ENCODE data around the gene VPS51. TPM values are rescaled to one million over a fixed set of nuclear protein-coding genes. Genes with fewer than 3 reads are reported as not detected.

VPS51 gene
- total and polyA plus RNA-seq, 2 of the 13 experiments (the other 11 are each of a cell fraction or from before 2014, with no cell fraction given): 76.3 to 90.6 TPM

GRCh38 chr11:65083834-65084597 is 12.0 kb upstream of the VPS51 start, which contains the start of the genes CDCA5 and ZFPL1 (continued):
- TF ChIP-seq, protein P1, sequence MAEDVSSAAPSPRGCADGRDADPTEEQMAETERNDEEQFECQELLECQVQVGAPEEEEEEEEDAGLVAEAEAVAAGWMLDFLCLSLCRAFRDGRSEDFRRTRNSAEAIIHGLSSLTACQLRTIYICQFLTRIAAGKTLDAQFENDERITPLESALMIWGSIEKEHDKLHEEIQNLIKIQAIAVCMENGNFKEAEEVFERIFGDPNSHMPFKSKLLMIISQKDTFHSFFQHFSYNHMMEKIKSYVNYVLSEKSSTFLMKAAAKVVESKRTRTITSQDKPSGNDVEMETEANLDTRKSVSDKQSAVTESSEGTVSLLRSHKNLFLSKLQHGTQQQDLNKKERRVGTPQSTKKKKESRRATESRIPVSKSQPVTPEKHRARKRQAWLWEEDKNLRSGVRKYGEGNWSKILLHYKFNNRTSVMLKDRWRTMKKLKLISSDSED (CRISPR knock-in tag; IDR thresholded peaks at IDR 0.05): no peak
- TF ChIP-seq ZNF33A (CRISPR knock-in tag; IDR thresholded peaks at IDR 0.05; ENCODE audit: borderline replicate concordance): no peak
- TF ChIP-seq THAP9 (CRISPR knock-in tag; IDR thresholded peaks at IDR 0.05; ENCODE audit: borderline replicate concordance): peak; percentile 99
- peak; percentile 86 for TF ChIP-seq ELF3 (CRISPR knock-in tag; IDR thresholded peaks at IDR 0.05)
- TF ChIP-seq ZNF274 (CRISPR knock-in tag; IDR thresholded peaks at IDR 0.05): 0 out of 2 replicates have a peak, but pooled peaks have one; percentile 47
- TF ChIP-seq ZNF703 (CRISPR knock-in tag; IDR thresholded peaks at IDR 0.05; ENCODE audit: borderline replicate concordance): no peak
- peak; percentile 90; the same call in 1 of the 2 replicates for TF ChIP-seq ZFP91 (CRISPR knock-in tag; IDR thresholded peaks at IDR 0.05; ENCODE audit: borderline replicate concordance)
- TF ChIP-seq, protein P2, sequence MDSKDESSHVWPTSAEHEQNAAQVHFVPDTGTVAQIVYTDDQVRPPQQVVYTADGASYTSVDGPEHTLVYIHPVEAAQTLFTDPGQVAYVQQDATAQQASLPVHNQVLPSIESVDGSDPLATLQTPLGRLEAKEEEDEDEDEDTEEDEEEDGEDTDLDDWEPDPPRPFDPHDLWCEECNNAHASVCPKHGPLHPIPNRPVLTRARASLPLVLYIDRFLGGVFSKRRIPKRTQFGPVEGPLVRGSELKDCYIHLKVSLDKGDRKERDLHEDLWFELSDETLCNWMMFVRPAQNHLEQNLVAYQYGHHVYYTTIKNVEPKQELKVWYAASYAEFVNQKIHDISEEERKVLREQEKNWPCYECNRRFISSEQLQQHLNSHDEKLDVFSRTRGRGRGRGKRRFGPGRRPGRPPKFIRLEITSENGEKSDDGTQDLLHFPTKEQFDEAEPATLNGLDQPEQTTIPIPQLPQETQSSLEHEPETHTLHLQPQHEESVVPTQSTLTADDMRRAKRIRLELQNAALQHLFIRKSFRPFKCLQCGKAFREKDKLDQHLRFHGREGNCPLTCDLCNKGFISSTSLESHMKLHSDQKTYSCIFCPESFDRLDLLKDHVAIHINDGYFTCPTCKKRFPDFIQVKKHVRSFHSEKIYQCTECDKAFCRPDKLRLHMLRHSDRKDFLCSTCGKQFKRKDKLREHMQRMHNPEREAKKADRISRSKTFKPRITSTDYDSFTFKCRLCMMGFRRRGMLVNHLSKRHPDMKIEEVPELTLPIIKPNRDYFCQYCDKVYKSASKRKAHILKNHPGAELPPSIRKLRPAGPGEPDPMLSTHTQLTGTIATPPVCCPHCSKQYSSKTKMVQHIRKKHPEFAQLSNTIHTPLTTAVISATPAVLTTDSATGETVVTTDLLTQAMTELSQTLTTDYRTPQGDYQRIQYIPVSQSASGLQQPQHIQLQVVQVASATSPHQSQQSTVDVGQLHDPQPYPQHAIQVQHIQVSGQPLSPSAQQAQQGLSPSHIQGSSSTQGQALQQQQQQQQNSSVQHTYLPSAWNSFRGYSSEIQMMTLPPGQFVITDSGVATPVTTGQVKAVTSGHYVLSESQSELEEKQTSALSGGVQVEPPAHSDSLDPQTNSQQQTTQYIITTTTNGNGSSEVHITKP (CRISPR knock-in tag; IDR thresholded peaks at IDR 0.05; ENCODE audit: low read depth): peak; percentile 58; the same call in 1 of the 2 replicates
- peak; percentile 88 for TF ChIP-seq ZFY (CRISPR knock-in tag; IDR thresholded peaks at IDR 0.05)
- TF ChIP-seq POGZ (CRISPR knock-in tag; IDR thresholded peaks at IDR 0.05): peak; percentile 83
- TF ChIP-seq E2F2 (CRISPR knock-in tag; IDR thresholded peaks at IDR 0.05; ENCODE audit: borderline replicate concordance): peak; percentile 73
- TF ChIP-seq BCL6 (CRISPR knock-in tag; IDR thresholded peaks at IDR 0.05): peak; percentile 59
- peak; percentile 66 for TF ChIP-seq GATAD2A (CRISPR knock-in tag; IDR thresholded peaks at IDR 0.05)
- TF ChIP-seq ASH2L (IDR thresholded peaks at IDR 0.05; ENCODE audit: insufficient read length, low read depth, low read length): peak; percentile 86
- TF ChIP-seq ZFP1 (CRISPR knock-in tag; IDR thresholded peaks at IDR 0.05): 0 out of 2 replicates have a peak, but pooled peaks have one; percentile 80
- peak; percentile 76 for TF ChIP-seq POLR2AphosphoS5 (IDR thresholded peaks at IDR 0.05; ENCODE audit: low read depth, low read length)
